ENCODE measurements around the gene MSANTD2. TPM values are rescaled to one million over a fixed set of nuclear protein-coding genes. Genes with fewer than 3 reads are reported as not detected.

Gene MSANTD2
- polyA plus RNA-seq, 1 experiment = 3.4 TPM

DNA sequence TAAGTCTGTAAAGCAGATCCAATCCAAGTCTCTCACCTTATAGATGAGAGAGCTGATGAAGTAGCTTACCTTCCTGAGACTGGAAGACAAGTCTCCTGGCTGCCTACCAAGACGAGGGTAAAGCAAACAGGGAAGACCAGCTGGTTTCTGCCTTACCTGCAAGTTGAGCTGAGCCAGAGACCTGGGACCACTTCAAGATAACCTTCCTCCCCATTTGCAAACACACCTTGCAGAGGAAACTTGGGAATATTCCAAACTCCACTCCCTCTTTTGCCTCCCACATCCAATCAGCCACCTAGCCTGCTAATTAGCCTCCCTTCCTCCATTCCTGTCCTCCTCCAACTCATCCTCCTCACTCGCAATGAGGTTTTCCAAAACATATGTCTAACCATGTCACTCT lies 41.6 kb upstream of the MSANTD2 start:
- ChIA-PET POLR2A (no interaction called here), CTCF (interaction anchor here (0.7 to 1.5 kb wide), 3 partner anchors 25 to 587 kb away, joined by 3 to 6 read pairs (median 3); no protein-coding TSS in a partner anchor)
- DNase-seq (ENCODE audit: low read depth) = no peak

DNA sequence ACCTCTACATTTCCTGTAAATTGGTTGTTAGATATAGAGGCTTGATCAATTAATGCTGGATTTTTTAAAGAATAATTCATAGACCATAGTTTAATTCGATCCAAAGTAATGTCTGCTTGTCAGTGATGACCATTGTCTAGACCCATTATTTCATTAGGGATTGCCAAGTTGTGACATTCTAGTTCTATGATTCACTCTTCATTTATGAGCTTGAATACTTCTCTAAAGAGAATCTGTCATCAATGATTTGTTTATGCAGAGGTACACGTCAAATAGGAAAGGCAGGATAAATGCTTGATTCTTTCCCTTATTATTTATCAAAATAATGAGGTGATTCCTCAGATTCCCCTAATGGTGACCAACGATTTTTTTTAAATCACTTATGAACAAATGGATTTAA lies 41.0 kb upstream of the MSANTD2 start:
- no peak for DNase-seq (ENCODE audit: low read depth)
- peaks cover 63% of the 10 kb centered on the region for H3K27me3 ChIP-seq (ENCODE audit: control insufficient read depth, insufficient read depth, low read length)
- CTCF ChIA-PET = interaction anchor here (0.7 to 1.5 kb wide), 3 partner anchors 26 to 588 kb away, joined by 3 to 6 read pairs (median 3); no protein-coding TSS in a partner anchor
- H3K4me3 ChIP-seq (ENCODE audit: low read depth, low read length) = no peak overlapping the region
- POLR2A ChIA-PET = no interaction called here
- TF ChIP-seq, protein P1, sequence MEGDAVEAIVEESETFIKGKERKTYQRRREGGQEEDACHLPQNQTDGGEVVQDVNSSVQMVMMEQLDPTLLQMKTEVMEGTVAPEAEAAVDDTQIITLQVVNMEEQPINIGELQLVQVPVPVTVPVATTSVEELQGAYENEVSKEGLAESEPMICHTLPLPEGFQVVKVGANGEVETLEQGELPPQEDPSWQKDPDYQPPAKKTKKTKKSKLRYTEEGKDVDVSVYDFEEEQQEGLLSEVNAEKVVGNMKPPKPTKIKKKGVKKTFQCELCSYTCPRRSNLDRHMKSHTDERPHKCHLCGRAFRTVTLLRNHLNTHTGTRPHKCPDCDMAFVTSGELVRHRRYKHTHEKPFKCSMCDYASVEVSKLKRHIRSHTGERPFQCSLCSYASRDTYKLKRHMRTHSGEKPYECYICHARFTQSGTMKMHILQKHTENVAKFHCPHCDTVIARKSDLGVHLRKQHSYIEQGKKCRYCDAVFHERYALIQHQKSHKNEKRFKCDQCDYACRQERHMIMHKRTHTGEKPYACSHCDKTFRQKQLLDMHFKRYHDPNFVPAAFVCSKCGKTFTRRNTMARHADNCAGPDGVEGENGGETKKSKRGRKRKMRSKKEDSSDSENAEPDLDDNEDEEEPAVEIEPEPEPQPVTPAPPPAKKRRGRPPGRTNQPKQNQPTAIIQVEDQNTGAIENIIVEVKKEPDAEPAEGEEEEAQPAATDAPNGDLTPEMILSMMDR (IDR thresholded peaks at IDR 0.05; ENCODE audit: insufficient read depth, low read depth, low read length) = no peak
- no peaks in the 10 kb centered on the region for H3K36me3 ChIP-seq (ENCODE audit: control insufficient read depth, insufficient read depth, low read length)

More for the DNA sequence above, 41.6 kb upstream of the MSANTD2 start:
- Histone ChIP-seq H3K4me3 (ENCODE audit: low read depth, low read length) (no peak overlapping the region), H3K36me3 (ENCODE audit: control insufficient read depth, insufficient read depth, low read length) (no peaks in the 10 kb centered on the region), H3K27me3 (ENCODE audit: control insufficient read depth, insufficient read depth, low read length) (peaks cover 67% of the 10 kb centered on the region)
- TF ChIP-seq, protein P1 (IDR thresholded peaks at IDR 0.05; ENCODE audit: insufficient read depth, low read depth, low read length) = no peak

DNA sequence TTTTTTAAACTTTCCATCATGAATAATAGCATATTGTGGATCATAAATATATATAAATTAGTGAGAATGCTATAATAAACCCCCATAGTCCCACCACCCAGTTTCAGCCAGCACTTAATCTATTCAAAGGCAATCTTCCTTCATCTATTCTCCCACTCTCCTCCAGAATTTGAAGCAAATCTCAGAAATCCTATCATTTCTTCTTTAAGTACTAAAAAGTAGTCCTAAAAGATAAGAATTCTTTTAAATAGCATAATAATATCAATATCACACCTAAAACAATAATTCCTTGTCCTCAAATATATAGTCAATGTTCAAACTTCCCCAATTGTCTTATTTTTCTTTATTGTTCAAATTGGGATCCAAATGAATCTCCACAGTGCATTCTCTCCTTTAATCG lies 40.5 kb upstream of the MSANTD2 start:
- no peak for DNase-seq (ENCODE audit: low read depth)
- H3K27me3 ChIP-seq (ENCODE audit: control insufficient read depth, insufficient read depth, low read length) = peaks cover 58% of the 10 kb centered on the region
- H3K36me3 ChIP-seq (ENCODE audit: control insufficient read depth, insufficient read depth, low read length) = no peaks in the 10 kb centered on the region
- TF ChIP-seq, protein P1 (IDR thresholded peaks at IDR 0.05; ENCODE audit: insufficient read depth, low read depth, low read length) = no peak
- ChIA-PET POLR2A (no interaction called here), CTCF (interaction anchor here (1.1 to 1.5 kb wide), 2 partner anchors 26 to 589 kb away, joined by 3 read pairs; no protein-coding TSS in a partner anchor)
- H3K4me3 ChIP-seq (ENCODE audit: low read depth, low read length) = no peak overlapping the region

DNA sequence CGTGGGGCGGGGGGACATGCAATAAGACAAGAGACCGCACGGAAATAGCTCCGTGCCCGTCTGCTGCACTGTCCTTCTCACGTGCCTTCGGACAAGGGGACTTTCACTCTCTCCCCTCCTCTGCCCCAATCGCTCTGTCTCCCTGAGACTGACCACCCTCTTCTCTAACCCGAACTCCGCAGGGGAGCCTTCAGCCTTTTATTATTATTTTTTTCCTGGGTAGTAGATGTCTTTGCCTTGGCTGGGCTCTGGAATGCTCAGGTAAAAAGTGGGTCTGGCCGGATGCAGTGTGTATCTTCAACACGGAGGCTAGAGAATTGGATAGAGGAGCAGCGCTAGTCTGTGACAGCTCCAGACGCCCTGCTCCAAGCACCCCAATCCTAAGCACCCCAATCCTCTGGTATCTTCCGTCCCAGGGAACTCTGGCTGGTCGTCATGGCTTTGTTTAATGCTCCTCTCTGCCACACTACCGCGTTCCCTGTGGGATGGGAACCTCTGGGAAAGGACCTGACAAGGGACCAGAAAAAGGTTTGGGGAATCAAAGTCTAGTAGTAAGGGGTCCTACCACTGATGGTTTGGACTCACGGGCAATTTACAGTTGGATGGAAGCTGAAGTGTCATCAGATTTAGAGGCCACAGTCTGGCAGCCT lies 39.9 kb upstream of the MSANTD2 start:
- POLR2A ChIA-PET = no interaction called here
- H3K4me3 ChIP-seq (ENCODE audit: low read depth, low read length) = peak overlapping the region; percentile 21; the same call in 1 of the 2 replicates
- CTCF ChIA-PET = interaction anchor here (0.8 to 5.8 kb wide), 4 partner anchors 13 to 170 kb away, joined by 3 to 65 read pairs (median 17); partner anchors contain the start of gene ROBO3

More for the DNA sequence above, 39.9 kb upstream of the MSANTD2 start:
- Histone ChIP-seq H3K36me3 (ENCODE audit: control insufficient read depth, insufficient read depth, low read length) (no peaks in the 10 kb centered on the region), H3K27me3 (ENCODE audit: control insufficient read depth, insufficient read depth, low read length) (peaks cover 55% of the 10 kb centered on the region)
- TF ChIP-seq, protein P1 (IDR thresholded peaks at IDR 0.05; ENCODE audit: insufficient read depth, low read depth, low read length) = no peak
- DNase-seq (ENCODE audit: low read depth) = no peak

Measured in BJ (cell line).